K562 (cell line): ENCODE measurements around the gene NIPSNAP3A. TPM values are rescaled to one million over a fixed set of nuclear protein-coding genes. Genes with fewer than 3 reads are reported as not detected.
A peak's percentile ranks its signal among the peaks of the same experiment; 100 is the strongest.

ENCODE experiments used
- ARID1B ChIP-seq: fragments of 450-650 bp; IDR thresholded peaks from 2 replicates; pipeline ENCODE4 v1.6.1; 2016; ENCODE audit warnings: antibody characterized with exemption, mild to moderate bottlenecking, inconsistent platforms
- ARNT ChIP-seq, 2 experiments: fragments of 450-650 bp; IDR thresholded peaks; 2 replicates each; pipeline ENCODE4 v1.6.1; 2016; ENCODE audit warnings: mild to moderate bottlenecking in 1 of 2
- CC2D1A ChIP-seq: fragments of 450-650 bp; IDR thresholded peaks from 2 replicates; pipeline ENCODE4 v1.6.1; 2017; ENCODE audit warnings: mild to moderate bottlenecking
- CLOCK ChIP-seq: fragments of 250-450 bp; sonication (Bioruptor Pico); IDR thresholded peaks from 2 replicates; pipeline ENCODE4 v1.4.0; 2020; ENCODE audit warnings: mild to moderate bottlenecking, moderate library complexity, borderline replicate concordance
- E2F3 ChIP-seq: fragments of 250-450 bp; sonication (Bioruptor Pico); IDR thresholded peaks from 2 replicates; pipeline ENCODE4 v1.4.0; 2020; ENCODE audit warnings: mild to moderate bottlenecking
- IRF2 ChIP-seq: sonication (generic); formaldehyde crosslinking; IDR thresholded peaks from 2 replicates; pipeline ENCODE4 v1.8.1; 2022; ENCODE audit warnings: mild to moderate bottlenecking, missing genetic modification reagents
- JUN ChIP-seq, 2 experiments: sonication (generic) in 1 of 2; formaldehyde crosslinking in 1 of 2; IDR thresholded peaks; 2 replicates each; pipeline versions ENCODE4 v1.6.1 to v1.8.0; 2012 to 2022; ENCODE audit warnings: borderline replicate concordance in 2 of 2, mild to moderate bottlenecking in 2 of 2, improper control_type of control experiment in 1 of 2, low read depth in 1 of 2, low read length in 1 of 2, missing genetic modification reagents in 1 of 2
- MAFG ChIP-seq: fragments of 450-650 bp; conservative IDR thresholded peaks from 2 replicates; pipeline ENCODE4 v1.6.1; 2016; ENCODE audit warnings: missing genetic modification characterization, missing compliant biosample characterization
- MLLT1 ChIP-seq, 2 experiments: fragments of 450-650 bp; IDR thresholded peaks; 2 replicates each; pipeline ENCODE4 v1.6.1; 2016
- MTA2 ChIP-seq: fragments of 450-650 bp; IDR thresholded peaks from 2 replicates; pipeline ENCODE4 v1.6.1; 2016; ENCODE audit warnings: low read depth
- NCOA1 ChIP-seq: fragments of 450-650 bp; IDR thresholded peaks from 2 replicates; pipeline ENCODE4 v1.6.1; 2016; ENCODE audit warnings: low read depth
- NR2C1 ChIP-seq, 2 experiments: fragments of 450-650 bp; IDR thresholded peaks; 2 replicates each; pipeline ENCODE4 v1.6.1; 2017; ENCODE audit warnings: mild to moderate bottlenecking in 2 of 2, antibody characterized with exemption in 1 of 2, inconsistent platforms in 1 of 2, missing compliant biosample characterization in 1 of 2, missing genetic modification characterization in 1 of 2
- PRPF4 ChIP-seq: fragments of 200-400 bp; formaldehyde crosslinking; IDR thresholded peaks from one replicate; pipeline ENCODE4 v1.6.1; 2017; ENCODE audit warnings: low read length, low read depth, mild to moderate bottlenecking; ENCODE audit not compliant: insufficient read depth, poor library complexity, severe bottlenecking
- SP2 ChIP-seq: IDR thresholded peaks from 2 replicates; pipeline ENCODE4 v1.6.1; 2011; ENCODE audit warnings: mild to moderate bottlenecking, low read depth, low read length, moderate library complexity; ENCODE audit not compliant: poor library complexity, severe bottlenecking; ENCODE audit errors: extremely low read depth
- TBL1XR1 ChIP-seq, 2 experiments: IDR thresholded peaks; 2 replicates each; pipeline ENCODE4 v1.6.1; 2012; ENCODE audit warnings: improper control_type of control experiment in 2 of 2, low read length in 2 of 2, mild to moderate bottlenecking in 1 of 2
- ZC3H8 ChIP-seq: fragments of 450-650 bp; IDR thresholded peaks from 2 replicates; pipeline ENCODE4 v1.6.1; 2017
- ZKSCAN8 ChIP-seq: fragments of 200-800 bp; sonication (Bioruptor generic); IDR thresholded peaks from 2 replicates; pipeline ENCODE4 v1.6.1; 2016; ENCODE audit warnings: missing genetic modification characterization, missing compliant biosample characterization
- ZNF41 ChIP-seq: fragments of 250-450 bp; sonication (Bioruptor Pico); conservative IDR thresholded peaks from 2 replicates; pipeline ENCODE4 v1.4.0; 2020; ENCODE audit warnings: mild to moderate bottlenecking
- ZNF57 ChIP-seq: fragments of 450-650 bp; formaldehyde crosslinking; IDR thresholded peaks from 2 replicates; pipeline ENCODE4 v1.4.0; 2020; ENCODE audit warnings: mild to moderate bottlenecking, moderate library complexity
- ZNF75A ChIP-seq: fragments of 450-650 bp; formaldehyde crosslinking; IDR thresholded peaks from 2 replicates; pipeline ENCODE4 v1.4.0; 2020; ENCODE audit warnings: mild to moderate bottlenecking
- polyA plus RNA-seq, 8 experiments: library from polyadenylated mRNA; depleted of rRNA in 4 of 8; stranded (reverse) in 5 of 8; unstranded in 3 of 8; fragments of >200 nt; fragmentation: Nextera tagmentation in 2 of 8; fragmentation: Illumina TruSeq in 1 of 8; extraction: Ambion mirVana in 2 of 8; extraction: Trizol in 1 of 8; gene quantifications; 2 replicates each; pipeline versions ENCODE4 v1.2.1 to v1.2.3, GENCODE V29; 2011 to 2014; ENCODE audit warnings: inconsistent platforms in 1 of 8, missing spikeins in 1 of 8
- total RNA-seq, 7 experiments: library from RNA; depleted of rRNA in 6 of 7; stranded (reverse); fragments of >200 nt in 6 of 7; fragmentation: Illumina TruSeq in 2 of 7; extraction: Trizol in 2 of 7; gene quantifications; 2 replicates each; pipeline versions ENCODE4 v1.2.1 to v1.2.3, GENCODE V29; 2011 to 2021; ENCODE audit warnings: low replicate concordance in 1 of 7
- TF ChIP-seq, protein P1 (sequence below): sonication (generic); formaldehyde crosslinking; IDR thresholded peaks from 2 replicates; pipeline ENCODE4 v1.8.0; 2022; ENCODE audit warnings: missing genetic modification reagents, mild to moderate bottlenecking, borderline replicate concordance

Gene NIPSNAP3A
- total and polyA plus RNA-seq, 9 of the 15 experiments (the other 6 are each of a cell fraction or from before 2014, with no cell fraction given) = 25.3 to 132 (median 40.5) TPM

GRCh38 chr9:104774831-104775573 lies 27.5 kb downstream of the NIPSNAP3A start (continued):
- TF ChIP-seq MAFG (no peak), ZC3H8 (no peak), TBL1XR1 (IDR thresholded peaks at IDR 0.05; ENCODE audit: low read length in 2 of 2) (peak; percentile 55 to 99; a peak in 3 of 4 replicates), ZKSCAN8 (CRISPR knock-in tag) (0 out of 2 replicates have a peak, but pooled peaks have one; percentile 65), NCOA1 (peak; percentile 92), E2F3 (CRISPR knock-in tag) (no peak), JUN (IDR thresholded peaks at IDR 0.05; ENCODE audit: borderline replicate concordance, low read depth, low read length) (peak; percentile 57; the same call in 1 of the 2 replicates), JUN (CRISPR knock-in tag; IDR thresholded peaks at IDR 0.05; ENCODE audit: borderline replicate concordance) (no peak), NR2C1 (IDR thresholded peaks at IDR 0.05) (peak; percentile 90), NR2C1 (tag; IDR thresholded peaks at IDR 0.05) (peak; percentile 95), PRPF4 (no peak), CLOCK (CRISPR knock-in tag) (no peak), ARNT (IDR thresholded peaks at IDR 0.05) (peak in 1 of 2 experiments; percentile 90; a peak in 3 of 4 replicates), ZNF75A (CRISPR knock-in tag) (no peak), ARID1B (peak; percentile 93), ZNF57 (no peak), MTA2 (peak; percentile 59; the same call in 1 of the 2 replicates), ZNF41 (no peak), SP2 (no peak), IRF2 (CRISPR knock-in tag) (no peak), MLLT1 (IDR thresholded peaks at IDR 0.05) (peak; percentile 25 to 63; a peak in 2 of 4 replicates), CC2D1A (0 out of 2 replicates have a peak, but pooled peaks have one; percentile 39)
- TF ChIP-seq, protein P1, sequence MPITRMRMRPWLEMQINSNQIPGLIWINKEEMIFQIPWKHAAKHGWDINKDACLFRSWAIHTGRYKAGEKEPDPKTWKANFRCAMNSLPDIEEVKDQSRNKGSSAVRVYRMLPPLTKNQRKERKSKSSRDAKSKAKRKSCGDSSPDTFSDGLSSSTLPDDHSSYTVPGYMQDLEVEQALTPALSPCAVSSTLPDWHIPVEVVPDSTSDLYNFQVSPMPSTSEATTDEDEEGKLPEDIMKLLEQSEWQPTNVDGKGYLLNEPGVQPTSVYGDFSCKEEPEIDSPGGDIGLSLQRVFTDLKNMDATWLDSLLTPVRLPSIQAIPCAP (CRISPR knock-in tag) = no peak
